Right atrium auricular region (tissue), 2 donors: ENCODE data around the gene ERI2. TPM values are rescaled to one million over a fixed set of nuclear protein-coding genes. Genes with fewer than 3 reads are reported as not detected.
"Not testable (repeated sequence)": the region's sequence is repeated elsewhere in the genome, so short reads cannot be mapped to it uniquely, and the experiment has no call there.

Experiments used
- DNase-seq: peaks from one replicate; pipeline ENCODE4 v3.0.0-alpha.2; 2019; ENCODE audit warnings: low spot score
- H3K27ac ChIP-seq, 2 donors: fragments of 200-600 bp; sonication (generic); 1 replicate in 1 of 2; 2 replicates in 1 of 2; pipeline ENCODE4 v1.5.1; 2016 to 2019
- H3K27me3 ChIP-seq, 2 donors: fragments of 200-600 bp; sonication (generic); one replicate each; pipeline versions ENCODE4 v1.5.1 to v1.6.0; 2017 to 2019
- H3K36me3 ChIP-seq: fragments of 200-600 bp; sonication (generic); one replicate; pipeline ENCODE4 v1.5.1; 2016
- H3K4me1 ChIP-seq, 2 donors: fragments of 200-600 bp; sonication (generic); one replicate each; pipeline versions ENCODE4 v1.5.1 to v1.6.0; 2017 to 2019
- H3K4me3 ChIP-seq, 2 donors: fragments of 200-600 bp; sonication (generic); 1 replicate in 1 of 2; 2 replicates in 1 of 2; pipeline ENCODE4 v1.5.1; 2017 to 2019; ENCODE audit warnings: mild to moderate bottlenecking in 1 of 2, moderate library complexity in 1 of 2
- H3K9me3 ChIP-seq, 2 donors: fragments of 200-600 bp; sonication (generic); one replicate each; pipeline ENCODE4 v1.5.1; 2019
- total RNA-seq, 2 donors: library from RNA; depleted of rRNA; stranded (reverse); fragments of >200 nt; gene quantifications; one replicate each; pipeline ENCODE4 v1.1.0, GENCODE V29; 2016
- TF ChIP-seq, protein P1 (sequence below), 2 donors: fragments of 200-600 bp; sonication (generic); IDR thresholded peaks; one replicate each; pipeline ENCODE4 v1.5.1; 2019; ENCODE audit warnings: antibody characterized with exemption in 2 of 2

The ERI2 gene
- total RNA-seq, 2 donors from 2014 or later: 4.9 to 8.0 TPM

DNA sequence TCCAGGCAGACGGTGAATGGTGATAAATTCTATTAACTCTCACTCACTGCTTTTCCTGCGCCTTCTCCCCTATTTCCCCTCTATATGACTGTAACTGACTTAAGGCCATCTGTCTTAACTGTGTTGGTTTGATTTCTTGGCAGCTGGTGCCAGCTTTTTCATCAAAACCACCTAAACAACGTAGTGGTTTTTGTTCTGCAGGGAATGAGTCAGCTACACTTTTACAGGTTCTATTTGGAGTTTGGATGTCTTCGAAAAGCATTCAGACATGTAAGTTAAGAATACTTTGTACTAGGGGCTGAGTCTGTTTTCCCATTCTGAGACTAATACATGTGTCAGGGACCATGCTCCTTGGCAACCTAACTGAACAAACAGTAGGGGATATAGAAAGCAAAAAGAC, 8.5 kb upstream of the ERI2 start:
- Histone ChIP-seq H3K9me3 (no peaks in the 10 kb centered on the region), H3K27me3 (no peaks in the 10 kb centered on the region), H3K36me3 (no peaks in the 10 kb centered on the region), H3K27ac (no peak overlapping the region), H3K4me1 (no peaks in the 10 kb centered on the region), H3K4me3 (no peak overlapping the region)
- TF ChIP-seq, protein P1, sequence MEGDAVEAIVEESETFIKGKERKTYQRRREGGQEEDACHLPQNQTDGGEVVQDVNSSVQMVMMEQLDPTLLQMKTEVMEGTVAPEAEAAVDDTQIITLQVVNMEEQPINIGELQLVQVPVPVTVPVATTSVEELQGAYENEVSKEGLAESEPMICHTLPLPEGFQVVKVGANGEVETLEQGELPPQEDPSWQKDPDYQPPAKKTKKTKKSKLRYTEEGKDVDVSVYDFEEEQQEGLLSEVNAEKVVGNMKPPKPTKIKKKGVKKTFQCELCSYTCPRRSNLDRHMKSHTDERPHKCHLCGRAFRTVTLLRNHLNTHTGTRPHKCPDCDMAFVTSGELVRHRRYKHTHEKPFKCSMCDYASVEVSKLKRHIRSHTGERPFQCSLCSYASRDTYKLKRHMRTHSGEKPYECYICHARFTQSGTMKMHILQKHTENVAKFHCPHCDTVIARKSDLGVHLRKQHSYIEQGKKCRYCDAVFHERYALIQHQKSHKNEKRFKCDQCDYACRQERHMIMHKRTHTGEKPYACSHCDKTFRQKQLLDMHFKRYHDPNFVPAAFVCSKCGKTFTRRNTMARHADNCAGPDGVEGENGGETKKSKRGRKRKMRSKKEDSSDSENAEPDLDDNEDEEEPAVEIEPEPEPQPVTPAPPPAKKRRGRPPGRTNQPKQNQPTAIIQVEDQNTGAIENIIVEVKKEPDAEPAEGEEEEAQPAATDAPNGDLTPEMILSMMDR (IDR thresholded peaks at IDR 0.05): no peak
- DNase-seq: no peak

DNA sequence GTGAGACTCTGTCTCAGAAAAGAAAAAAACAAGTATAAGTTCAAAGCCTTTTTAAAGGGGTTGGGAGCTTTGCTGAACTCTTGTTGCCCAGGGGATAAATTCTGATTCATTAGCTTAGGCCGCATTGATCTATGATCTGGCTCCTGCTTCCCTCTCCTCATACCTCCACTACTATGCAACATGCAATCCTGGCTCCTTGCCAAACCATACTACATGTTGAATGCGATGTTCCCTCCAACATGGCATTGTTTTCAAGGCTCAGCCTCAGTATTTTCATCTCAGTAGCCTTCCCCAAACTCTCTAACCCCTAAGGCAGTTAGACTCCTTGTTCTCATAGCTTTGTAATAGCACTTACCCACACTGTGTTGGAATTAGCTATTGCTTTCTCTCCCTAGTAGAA, 6.2 kb upstream of the ERI2 start:
- no peaks in the 10 kb centered on the region for H3K36me3 ChIP-seq
- no peaks in the 10 kb centered on the region for H3K9me3 ChIP-seq
- H3K4me3 ChIP-seq: no peak overlapping the region
- H3K4me1 ChIP-seq: peaks cover 0 to 3% of the 10 kb centered on the region in 2 donors
- TF ChIP-seq, protein P1 (IDR thresholded peaks at IDR 0.05): no peak
- H3K27me3 ChIP-seq: no peaks in the 10 kb centered on the region
- no peak overlapping the region for H3K27ac ChIP-seq
- no peak for DNase-seq

DNA sequence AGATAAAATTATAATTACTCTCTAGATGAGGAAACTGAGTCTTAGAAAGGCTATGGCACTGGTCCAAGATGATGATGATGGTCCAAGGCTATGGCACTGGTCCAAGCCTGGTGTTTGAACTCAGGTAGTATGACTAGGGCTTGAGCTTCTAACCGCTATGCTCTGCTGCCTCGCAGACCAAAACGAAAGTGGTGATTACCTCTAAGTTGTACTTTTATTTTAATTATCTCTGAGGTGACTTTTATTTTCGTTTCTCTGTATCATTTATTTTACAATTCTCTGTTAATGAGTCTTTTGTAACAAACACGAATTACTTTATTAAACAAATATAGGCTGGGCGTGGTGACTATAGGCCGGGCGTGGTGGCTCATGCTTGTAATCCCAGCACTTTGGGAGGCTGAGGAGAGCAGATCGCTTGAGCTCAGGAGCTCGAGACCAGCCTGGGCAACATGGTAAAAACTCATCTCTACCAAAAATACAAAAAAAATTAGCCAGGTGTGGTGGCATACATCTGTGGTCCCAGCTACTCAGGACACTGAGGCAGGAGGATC, 5.7 kb upstream of the ERI2 start:
- TF ChIP-seq, protein P1 (IDR thresholded peaks at IDR 0.05): no peak

DNA sequence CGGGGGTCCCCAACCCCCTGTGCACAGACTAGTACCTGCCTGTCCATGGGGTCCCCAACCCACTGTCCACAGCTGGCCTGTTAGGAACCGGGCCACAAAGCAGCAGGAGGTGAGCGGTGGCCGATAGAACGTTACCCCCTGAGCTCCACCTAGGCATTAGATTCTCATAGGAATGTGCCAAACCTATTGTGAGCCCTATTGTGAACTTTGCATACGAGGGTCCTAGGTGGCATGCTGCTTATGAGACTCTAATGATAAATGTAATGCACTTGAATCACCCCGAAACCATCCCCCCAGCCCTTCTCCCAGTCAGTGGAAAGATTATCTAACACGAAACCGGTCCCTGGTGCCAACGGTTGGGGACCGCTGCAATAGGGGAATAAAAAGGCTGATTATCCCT, 1.6 kb upstream of the ERI2 start:
- H3K9me3 ChIP-seq: no peaks in the 10 kb centered on the region
- no peak overlapping the region for H3K27ac ChIP-seq
- peaks cover 0 to 16% of the 10 kb centered on the region in 2 donors for H3K4me1 ChIP-seq
- TF ChIP-seq, protein P1 (IDR thresholded peaks at IDR 0.05): no peak
- no peak for DNase-seq
- H3K27me3 ChIP-seq: no peaks in the 10 kb centered on the region
- H3K4me3 ChIP-seq: no peak overlapping the region
- H3K36me3 ChIP-seq: no peaks in the 10 kb centered on the region

More for the DNA sequence above, 5.7 kb upstream of the ERI2 start:
- Histone ChIP-seq H3K4me3 (no peak overlapping the region), H3K27ac (no peak overlapping the region), H3K36me3 (no peaks in the 10 kb centered on the region), H3K4me1 (peaks cover 0 to 7% of the 10 kb centered on the region in 2 donors), H3K9me3 (no peaks in the 10 kb centered on the region), H3K27me3 (no peaks in the 10 kb centered on the region)
- no peak for DNase-seq

DNA sequence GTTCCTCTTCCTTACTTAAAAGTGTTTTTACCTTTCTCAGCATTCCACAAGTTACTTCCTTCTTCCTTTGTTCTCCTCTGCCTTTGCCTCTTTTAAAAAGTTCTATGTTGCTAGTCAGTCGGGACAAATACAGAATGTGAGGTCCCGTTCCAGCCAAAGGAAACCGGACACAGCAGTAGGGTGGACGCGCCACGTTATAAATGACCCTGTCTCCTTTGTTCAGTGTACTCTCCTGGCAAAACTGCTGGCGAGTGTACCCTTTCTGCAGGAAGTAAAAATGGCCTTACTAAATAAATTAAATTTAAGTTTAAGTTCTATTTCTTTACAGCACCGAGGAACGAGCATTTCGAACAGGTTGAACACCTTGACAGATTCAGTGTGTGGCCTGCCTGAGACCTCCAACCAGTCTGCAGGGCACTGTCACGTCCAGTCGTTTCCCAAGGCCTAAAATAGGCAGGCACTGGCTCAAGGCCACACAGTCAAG, 546 bp downstream of the ERI2 start:
- H3K4me3 ChIP-seq: peak overlapping the region; percentile 71 to 79
- not testable (repeated sequence) for DNase-seq, H3K36me3 ChIP-seq, H3K27me3 ChIP-seq, H3K9me3 ChIP-seq
- H3K27ac ChIP-seq: peak overlapping the region; percentile 88 to 89
- H3K4me1 ChIP-seq: peaks cover 0 to 16% of the 10 kb centered on the region in 2 donors

DNA sequence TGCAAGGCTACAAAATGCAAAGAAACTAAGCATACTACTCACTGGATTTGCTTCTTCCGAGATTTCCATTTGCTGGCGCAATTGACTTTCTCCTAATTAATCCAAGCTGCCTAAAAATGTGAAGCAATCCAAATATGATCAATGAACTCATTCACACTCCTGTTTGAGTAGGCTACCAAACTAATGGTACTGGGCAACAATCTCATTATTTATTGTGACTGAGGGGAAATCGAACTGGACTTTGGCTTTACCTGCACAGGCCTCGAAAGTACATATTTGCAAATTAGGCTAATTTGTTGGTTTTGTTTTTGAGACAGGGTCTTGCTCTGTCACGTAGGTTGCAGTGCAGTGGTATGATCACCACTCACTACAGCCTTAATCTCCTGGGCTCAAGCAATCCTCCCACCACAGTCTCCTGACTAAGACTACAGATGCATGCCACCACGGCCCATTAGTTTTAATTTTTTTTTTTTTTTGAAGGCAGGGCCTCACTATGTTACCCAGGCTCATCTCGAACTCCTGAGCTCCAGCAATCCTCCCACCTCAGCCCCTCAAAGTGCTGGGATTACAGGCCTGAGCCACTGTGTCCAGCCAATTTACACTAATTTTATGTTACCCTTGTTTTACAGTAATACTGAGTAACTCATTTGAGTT, 2.6 kb downstream of the ERI2 start:
- no peaks in the 10 kb centered on the region for H3K27me3 ChIP-seq
- TF ChIP-seq, protein P1 (IDR thresholded peaks at IDR 0.05): no peak
- DNase-seq: no peak

More for the DNA sequence above, 2.6 kb downstream of the ERI2 start:
- H3K4me3 ChIP-seq: no peak overlapping the region
- H3K4me1 ChIP-seq: peaks cover 0 to 16% of the 10 kb centered on the region in 2 donors
- no peak overlapping the region for H3K27ac ChIP-seq
- H3K36me3 ChIP-seq: peaks cover 5% of the 10 kb centered on the region
- H3K9me3 ChIP-seq: no peaks in the 10 kb centered on the region
